C1 segment of cervical spinal cord (tissue), 14 donors: Measurements from ENCODE around the gene NOL4L.

Experiments used
- DNase-seq, 14 donors: peaks; one replicate each; lab custom pipeline; 2025; lab: John Stamatoyannopoulos, UW

Gene NOL4L

GRCh38 chr20:32447136-32448027 lies 137.8 kb downstream of the NOL4L start:
- DNase-seq = peak in 1 of 14 donors; percentile 60

GRCh38 chr20:32446301-32447100 lies 138.6 kb downstream of the NOL4L start:
- no peak for DNase-seq

DNA sequence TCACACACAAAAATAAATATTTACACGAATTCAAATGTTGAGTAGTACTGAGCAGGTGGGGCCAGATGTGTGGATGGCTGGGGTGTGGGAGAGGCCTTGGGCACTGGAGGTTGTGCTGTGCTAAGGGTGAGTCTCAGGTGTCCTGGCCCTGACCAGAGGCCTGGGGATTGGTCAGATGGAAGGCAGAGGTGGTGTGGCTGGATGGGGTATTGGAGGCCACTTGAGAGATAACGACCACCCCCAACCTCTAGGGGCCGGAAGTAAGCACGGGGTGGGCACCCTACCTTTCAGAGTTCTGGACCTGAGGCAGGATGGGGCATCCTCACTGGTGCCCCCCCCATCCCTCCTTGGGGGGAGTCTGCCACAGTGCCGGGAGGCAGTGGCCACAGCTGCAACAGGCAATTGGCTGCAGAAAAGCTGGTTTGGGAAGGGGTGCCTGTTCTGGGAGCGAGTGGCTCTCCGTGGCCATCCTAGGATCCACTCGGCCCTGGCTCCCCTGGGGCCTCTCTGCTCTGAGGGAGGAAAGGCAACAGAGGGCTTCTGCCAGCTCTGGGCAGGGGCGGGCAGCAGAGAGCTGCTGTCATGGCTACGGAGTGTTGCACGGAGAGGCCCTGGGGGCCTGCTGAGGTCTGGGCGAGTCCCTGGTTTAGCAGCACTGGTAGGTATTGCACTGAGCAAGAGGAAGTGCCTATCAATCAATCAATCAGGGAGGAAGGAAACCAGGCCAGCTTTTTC lies 139.4 kb downstream of the NOL4L start:
- peak in 6 of 14 donors; percentile 16 to 42 (median 39) for DNase-seq

DNA sequence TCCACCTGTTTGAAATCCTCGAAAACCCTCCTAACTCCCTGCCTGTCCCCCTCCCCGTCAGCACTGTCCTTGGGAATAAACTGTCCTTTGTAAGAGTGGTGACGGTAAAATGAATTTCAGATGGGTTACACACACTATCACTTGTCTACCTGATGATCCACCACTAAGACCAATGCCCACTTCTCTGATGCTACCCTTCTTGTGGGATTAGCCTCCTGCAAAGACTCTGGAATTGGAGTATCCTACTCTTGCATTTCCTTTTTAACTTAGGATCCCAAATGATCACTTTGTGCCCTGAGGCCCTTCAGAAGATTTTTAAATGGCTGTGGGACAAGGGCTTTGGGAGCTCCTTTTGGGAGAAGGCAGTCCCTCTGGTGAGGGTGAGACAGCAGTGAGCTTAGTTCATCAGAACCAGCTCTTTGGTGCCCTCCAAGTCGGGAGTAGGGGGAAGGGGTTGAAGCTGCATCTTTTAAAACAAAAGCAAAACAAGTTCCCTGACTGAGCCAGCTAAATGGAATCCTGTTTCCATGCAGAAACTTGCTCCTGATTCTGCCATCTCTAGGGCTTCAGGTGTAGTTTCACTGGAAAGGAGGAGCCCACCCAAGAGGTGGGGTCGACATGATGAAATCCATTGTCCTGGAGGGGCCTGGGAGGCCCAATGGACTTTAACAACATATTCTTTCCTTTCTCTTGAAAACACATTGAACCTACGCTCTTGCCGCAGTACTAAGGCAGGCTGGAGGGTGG lies 140.5 kb downstream of the NOL4L start:
- DNase-seq = no peak

DNA sequence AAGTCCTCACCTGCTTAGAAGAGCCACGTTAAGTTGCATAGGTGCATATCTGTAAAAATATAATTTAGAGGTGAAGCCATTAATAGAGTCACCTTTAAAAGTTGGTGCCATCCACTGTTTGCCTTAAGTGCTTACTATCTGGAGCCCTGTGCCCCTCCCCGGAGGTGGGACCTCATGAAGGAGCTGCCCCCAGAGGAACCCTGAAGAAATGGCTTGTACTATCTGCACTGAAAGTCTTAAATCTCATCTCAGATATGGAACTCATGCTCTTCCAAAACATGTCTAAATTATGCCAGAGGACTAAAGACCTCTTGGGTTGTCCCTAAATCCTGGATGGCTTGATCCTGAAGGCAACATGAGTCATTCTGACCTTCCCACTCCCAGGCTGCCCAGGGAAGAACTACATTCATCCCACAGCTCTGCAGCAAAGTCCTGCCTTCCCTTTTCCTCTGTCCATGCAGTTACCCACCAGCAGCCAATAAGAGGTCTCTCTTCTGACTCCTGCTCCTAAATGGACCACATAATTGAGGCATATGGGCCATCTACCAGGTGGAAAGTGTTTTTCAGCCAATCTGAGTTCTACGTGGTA lies 141.7 kb downstream of the NOL4L start:
- DNase-seq = no peak

DNA sequence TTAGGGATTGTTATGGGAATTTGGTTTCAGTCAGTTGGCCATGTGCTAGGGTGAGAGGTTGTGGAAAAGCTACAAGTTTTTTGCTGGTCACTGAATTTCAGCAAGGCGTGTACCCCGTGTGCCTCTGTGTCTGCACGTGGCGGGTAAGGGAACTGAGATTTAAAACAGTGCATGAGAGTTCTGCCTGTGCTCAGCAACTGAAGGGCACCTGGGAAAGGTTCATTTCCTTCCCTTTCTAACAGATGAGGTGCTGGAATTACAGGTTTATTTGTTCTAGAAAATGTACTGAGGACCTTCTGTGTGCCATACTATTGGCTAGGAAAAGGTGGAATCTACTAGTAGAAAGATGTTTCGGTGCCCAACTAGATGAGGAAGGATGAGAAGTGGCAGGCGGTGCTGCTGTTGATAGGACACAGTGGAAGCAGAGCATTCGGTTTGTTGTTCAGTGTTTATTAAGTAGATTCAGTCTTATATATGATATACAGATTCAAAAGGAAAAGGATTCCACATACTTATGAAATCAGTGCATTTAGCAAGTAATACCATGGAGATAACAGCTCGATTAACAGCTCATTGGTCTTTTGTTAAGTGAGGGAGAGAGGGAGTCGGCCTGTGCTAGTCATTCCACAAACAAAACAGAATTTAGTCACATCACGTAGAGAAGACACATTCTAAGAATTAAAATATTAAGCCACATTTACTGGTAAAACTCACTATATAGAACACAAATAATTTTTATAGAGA lies 142.3 kb downstream of the NOL4L start:
- DNase-seq = no peak

DNA sequence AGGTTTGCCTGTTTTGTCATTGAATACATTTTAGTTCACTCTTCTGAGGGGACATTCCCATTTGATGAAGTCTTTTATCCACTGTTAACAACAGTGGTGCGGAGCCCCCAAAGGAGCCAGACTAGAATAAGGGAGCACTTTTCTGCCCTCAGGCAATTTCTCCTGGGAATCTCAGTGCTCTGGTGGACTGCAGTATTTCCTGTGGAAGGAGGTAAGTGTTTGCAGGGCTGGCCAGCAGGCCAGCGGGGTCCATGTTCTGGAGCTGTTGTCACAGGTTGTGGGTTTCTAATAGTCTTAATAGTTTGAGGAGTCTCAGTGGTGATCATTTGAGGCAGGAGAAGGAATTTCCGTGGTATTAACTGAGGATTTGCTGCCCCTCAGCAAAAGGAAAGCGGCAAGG lies 143.5 kb downstream of the NOL4L start:
- DNase-seq = no peak

- no peak for DNase-seq
Observed at GRCh38 chr20:32440758-32441078, 144.4 kb downstream of the NOL4L start.

DNA sequence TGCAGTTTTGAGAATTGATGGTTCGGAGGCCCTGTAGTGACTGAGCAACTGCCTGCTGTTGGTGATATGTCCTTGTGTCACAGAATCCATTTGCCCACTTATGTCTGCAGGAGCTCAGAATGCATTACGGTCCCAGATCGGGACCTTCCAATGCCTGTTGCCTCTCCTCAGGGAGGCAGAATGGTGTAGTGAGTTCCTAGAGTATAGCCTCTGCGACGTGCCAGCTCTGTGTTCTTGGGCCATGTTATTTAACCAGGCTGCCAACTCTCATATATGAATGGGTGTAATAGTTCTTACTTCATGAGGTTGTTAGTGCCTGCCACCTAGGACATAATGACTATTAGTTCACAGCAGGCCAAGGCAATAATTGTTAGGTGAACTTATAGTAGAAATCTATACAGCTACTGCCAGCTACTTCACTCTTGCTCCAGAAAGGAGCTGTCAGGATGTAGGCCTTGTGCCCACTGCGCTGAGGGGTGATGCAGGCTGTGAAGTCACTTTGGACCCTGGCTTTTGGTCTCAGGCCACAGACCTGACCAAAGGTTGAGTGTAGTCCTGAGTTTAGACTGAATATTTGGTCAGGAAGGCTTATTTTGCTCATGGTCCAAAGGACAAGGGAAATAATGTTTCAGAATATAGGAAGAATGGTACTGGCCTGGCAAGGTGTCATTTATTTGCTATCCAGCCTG lies 144.9 kb downstream of the NOL4L start:
- DNase-seq = no peak

DNA sequence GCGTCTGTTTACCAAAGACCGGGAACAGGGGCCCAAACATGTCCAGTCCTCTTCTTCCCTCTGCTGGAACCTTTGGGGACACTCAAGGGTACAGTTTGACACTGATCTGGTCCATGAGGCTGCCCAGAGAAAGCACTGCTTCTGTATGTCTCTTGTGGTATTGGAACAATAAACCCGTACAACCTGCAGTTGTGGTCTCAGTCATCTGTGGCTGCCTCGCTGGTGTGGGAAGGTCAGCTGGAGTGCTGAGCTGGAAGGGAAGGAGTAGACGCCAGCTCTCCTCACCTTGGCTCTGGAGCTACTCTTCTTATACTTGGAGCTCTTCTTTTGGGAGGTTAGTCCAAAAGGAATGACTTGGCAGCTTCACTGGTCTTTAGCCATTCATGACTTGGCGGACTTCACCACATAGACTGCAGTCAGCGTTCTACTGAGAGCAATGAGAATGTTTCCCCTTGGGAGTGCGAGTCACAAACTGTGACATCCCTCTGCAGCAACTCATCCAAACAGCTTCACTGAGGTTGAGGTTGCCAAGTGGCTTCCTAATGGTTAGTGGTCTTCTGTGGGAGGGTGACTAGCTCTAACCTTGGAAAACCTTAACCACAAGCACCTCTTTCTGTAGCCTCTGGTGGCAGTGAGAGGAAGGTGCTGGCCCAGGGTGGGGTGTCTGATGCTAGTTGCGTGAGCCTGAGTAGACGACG lies 145.9 kb downstream of the NOL4L start:
- peak in 1 of 14 donors; percentile 27 for DNase-seq

DNA sequence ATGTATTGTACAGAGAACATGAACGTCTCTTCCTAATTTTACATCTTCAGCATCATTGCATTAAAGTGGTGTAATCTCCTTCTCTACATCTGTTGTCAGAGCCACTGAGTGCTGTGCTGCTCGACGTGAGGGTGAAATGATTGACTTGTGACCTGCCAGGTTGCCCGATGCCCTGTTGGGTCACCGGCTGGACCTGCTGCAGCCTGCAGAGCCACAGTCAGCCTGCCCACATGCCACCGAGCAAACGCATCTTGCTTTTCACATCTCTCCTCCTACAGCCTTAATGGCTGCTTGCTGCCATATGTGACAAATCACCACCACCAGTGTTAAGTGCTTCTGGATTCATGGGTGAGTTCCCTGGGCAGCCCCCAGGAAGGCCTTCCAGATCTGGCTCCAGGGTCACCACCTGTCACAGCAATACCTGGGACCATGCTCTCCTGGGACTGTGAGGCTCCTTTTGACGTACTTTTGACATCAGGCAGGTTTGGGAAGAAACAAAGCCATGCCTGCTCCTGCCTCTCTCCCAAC lies 146.7 kb downstream of the NOL4L start:
- no peak for DNase-seq

DNA sequence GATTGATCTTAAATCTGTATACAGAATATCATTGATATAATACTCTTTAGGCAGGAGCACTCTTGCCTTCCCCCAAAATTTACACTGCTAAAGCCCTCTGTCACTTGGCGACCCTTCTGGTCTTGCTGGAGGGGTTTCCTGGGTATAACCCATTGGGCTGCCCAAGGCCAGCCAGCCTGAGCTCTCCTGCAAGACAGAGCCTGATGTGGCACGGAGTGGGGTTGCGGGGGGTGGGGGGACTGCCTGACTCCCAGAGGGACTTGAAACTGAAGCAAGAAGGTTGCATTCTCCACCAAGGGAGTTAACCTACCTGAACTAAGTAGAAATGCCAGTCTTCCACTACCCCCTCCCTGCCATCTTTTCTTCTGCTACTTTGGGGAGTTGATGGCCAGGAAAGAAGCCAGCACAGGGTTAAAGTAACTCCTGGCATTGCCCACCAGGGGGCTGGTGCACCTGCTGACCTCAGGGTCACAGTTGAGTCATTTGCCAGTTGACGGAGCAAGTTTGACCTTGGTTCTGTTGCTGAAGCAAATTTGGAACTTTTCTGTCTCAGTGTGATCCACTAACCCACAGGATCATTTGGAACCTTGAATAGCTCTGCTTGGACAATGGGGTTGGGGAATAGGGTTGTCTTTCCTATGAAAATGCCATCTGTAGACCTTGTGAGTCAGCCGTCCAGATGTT lies 147.6 kb downstream of the NOL4L start:
- no peak for DNase-seq

- DNase-seq = no peak
Observed at GRCh38 chr20:32436968-32437367, 148.2 kb downstream of the NOL4L start.

- DNase-seq = no peak
Observed at GRCh38 chr20:32436142-32436861, 148.8 kb downstream of the NOL4L start.

GRCh38 chr20:32435449-32436107 lies 149.6 kb downstream of the NOL4L start:
- DNase-seq = no peak

- no peak for DNase-seq
Observed at GRCh38 chr20:32434434-32434833, 150.7 kb downstream of the NOL4L start.
